Measurements from ENCODE around the gene CEMIP. TPM values are rescaled to one million over a fixed set of nuclear protein-coding genes. Genes with fewer than 3 reads are reported as not detected.

The CEMIP gene
- total RNA-seq, 2 experiments from 2014 or later, result not detected

GRCh38 chr15:80823995-80824394 is 44.8 kb downstream of the CEMIP start:
- no peak for DNase-seq
- POLR2A ChIA-PET, result no interaction called here
- peaks cover 7% of the 10 kb centered on the region for H3K27me3 Mint-ChIP-seq
- CTCF ChIA-PET, result no interaction called here
- no peaks in the 10 kb centered on the region for H3K36me3 Mint-ChIP-seq (ENCODE audit: low read depth)
- no peaks in the 10 kb centered on the region for H3K9me3 Mint-ChIP-seq
- no peak overlapping the region for H3K4me3 Mint-ChIP-seq
- no peak overlapping the region for H3K27ac Mint-ChIP-seq
- H3K4me1 Mint-ChIP-seq, result no peaks in the 10 kb centered on the region

DNA sequence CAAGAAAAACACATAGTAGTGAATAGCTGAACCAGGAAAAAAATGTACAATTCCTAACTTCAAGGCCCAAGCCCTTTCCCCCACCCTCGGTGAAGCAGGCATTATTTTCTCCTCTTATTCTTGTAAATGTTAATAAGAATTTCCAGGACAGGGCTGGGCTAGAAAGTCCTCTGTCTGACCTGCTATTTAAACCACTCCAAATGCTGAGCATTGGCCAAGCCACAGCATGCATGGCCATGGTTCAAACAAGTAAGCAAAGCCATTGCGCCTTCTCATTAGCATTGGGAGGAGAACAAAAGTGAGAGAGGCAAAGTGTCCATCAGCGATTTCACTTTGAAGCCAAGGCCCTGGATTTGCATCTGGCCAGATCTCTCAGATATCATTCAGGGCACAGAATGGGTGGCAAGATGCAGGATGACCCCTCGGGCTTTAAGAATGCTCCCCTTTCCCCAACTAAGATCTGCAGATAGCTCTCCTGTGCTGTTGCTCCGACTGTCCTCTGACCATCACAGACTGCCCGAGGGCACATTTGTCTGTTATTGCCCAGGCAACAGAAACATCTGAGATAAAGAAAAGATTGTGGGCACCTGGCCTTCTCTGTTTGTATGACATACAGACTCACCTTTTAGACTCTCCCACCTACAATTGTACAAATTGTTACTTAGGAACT is 46.3 kb downstream of the CEMIP start:
- no peaks in the 10 kb centered on the region for H3K36me3 Mint-ChIP-seq (ENCODE audit: low read depth)
- ChIA-PET CTCF (interaction anchor here (1.0 kb wide), 1 partner anchor 440 kb away, joined by 3 read pairs; no protein-coding TSS in a partner anchor), POLR2A (no interaction called here)
- DNase-seq, result no peak
- no peaks in the 10 kb centered on the region for H3K9me3 Mint-ChIP-seq
- no peak overlapping the region for H3K4me3 Mint-ChIP-seq
- peaks cover 7% of the 10 kb centered on the region for H3K27me3 Mint-ChIP-seq
- H3K4me1 Mint-ChIP-seq, result no peaks in the 10 kb centered on the region
- H3K27ac Mint-ChIP-seq, result no peak overlapping the region

DNA sequence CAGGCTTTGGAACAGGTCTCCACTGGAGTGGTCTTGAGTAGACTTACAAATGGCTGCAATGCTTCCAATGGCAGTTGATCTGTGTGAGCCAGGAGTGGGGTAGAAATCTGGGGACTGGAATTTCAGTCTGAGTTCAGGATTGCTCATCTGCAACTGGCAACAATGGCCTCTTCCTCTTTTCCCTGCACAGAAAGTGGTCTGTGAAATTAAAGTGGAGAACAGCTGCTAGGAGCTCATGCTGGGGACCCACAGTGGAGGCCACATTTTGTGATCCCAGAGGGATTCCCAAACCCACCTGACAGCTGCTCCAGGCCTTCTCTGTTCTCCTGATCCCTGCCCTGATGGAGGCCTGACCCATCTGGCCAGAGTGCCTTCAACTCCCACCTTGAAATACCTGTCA is 49.6 kb downstream of the CEMIP start:
- H3K27ac Mint-ChIP-seq, result no peak overlapping the region
- no peaks in the 10 kb centered on the region for H3K9me3 Mint-ChIP-seq
- CTCF ChIA-PET, result no interaction called here
- no peak overlapping the region for H3K4me3 Mint-ChIP-seq
- POLR2A ChIA-PET, result no interaction called here
- no peaks in the 10 kb centered on the region for H3K27me3 Mint-ChIP-seq
- no peaks in the 10 kb centered on the region for H3K4me1 Mint-ChIP-seq
- no peak for DNase-seq
- no peaks in the 10 kb centered on the region for H3K36me3 Mint-ChIP-seq (ENCODE audit: low read depth)

DNA sequence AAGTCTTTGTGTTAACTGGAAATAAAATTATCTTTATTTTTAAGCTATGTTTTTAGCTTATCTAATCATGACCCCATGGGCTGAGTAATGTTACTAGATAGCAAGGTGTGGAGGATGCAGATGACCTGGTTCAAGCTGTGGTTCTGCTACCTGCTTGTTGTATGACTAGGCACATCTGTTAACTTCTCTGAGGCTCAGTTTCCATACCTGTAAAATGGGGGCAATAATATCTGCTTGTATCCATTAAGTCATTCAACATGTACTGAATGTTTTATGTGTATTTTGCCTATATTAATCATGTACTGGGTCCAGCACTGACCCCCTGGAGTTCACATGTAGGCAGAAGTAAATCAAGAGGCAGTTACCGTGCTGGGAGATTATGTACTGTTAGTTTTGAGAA is 51.5 kb downstream of the CEMIP start:
- Mint-ChIP-seq H3K27ac (no peak overlapping the region), H3K27me3 (no peaks in the 10 kb centered on the region), H3K4me3 (no peak overlapping the region), H3K4me1 (no peaks in the 10 kb centered on the region), H3K9me3 (no peaks in the 10 kb centered on the region), H3K36me3 (ENCODE audit: low read depth) (no peaks in the 10 kb centered on the region)
- no peak for DNase-seq
- CTCF ChIA-PET, result no interaction called here
- POLR2A ChIA-PET, result no interaction called here

DNA sequence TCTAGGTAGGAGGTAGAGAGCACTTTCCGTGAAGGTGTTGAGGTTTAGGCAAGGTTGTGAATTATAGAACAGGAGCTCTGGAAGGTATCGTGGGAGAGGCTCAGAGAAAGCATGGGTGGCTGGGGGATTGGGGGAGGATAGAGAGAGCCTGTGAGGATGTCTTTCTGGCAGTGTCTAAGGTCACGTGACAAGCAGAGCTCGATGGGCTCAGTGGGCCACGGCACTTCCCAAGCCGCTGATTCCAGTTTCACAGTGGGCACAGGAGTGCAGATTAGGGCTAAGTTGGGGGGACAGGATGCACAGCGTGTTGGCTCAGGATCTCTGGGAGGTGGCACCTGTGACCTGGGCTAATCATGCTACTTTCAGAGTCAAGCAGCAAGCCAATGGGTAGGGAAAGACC is 52.0 kb downstream of the CEMIP start:
- CTCF ChIA-PET, result no interaction called here
- no peaks in the 10 kb centered on the region for H3K27me3 Mint-ChIP-seq
- no peak overlapping the region for H3K27ac Mint-ChIP-seq
- no peak overlapping the region for H3K4me3 Mint-ChIP-seq
- no peaks in the 10 kb centered on the region for H3K9me3 Mint-ChIP-seq
- no peaks in the 10 kb centered on the region for H3K4me1 Mint-ChIP-seq
- POLR2A ChIA-PET, result no interaction called here
- H3K36me3 Mint-ChIP-seq (ENCODE audit: low read depth), result no peaks in the 10 kb centered on the region
- no peak for DNase-seq

DNA sequence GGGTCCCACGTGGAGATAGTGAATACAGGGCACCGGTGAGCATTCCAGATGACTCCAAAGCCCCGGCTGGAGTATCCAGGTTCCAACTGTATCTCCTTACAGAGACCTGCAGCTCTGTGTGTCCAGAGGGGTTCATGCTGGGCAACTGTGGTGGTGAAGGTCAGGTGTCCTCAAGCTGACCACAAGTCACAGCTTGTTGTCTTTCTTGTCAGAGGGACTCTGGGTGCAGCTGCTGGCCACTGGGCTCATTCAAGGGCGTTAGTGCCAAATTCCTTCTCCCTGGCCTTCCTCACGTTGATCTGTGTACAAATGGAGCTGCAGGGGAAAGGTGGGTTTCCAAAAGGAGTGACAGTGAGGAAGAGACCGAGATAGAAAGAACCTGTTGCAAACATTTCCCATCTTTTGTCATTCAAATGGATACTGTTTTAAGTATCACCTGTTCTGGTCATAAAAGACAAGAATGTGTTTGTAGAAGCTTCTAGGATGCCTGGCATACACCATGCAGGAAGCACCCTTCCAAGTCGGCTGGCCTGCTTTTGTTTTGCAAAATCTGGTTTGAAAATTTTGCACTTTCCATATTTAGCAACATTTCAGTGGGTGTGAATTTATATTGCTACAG is 52.5 kb downstream of the CEMIP start:
- ChIA-PET POLR2A (no interaction called here), CTCF (no interaction called here)
- no peaks in the 10 kb centered on the region for H3K36me3 Mint-ChIP-seq (ENCODE audit: low read depth)
- H3K9me3 Mint-ChIP-seq, result no peaks in the 10 kb centered on the region
- H3K27ac Mint-ChIP-seq, result no peak overlapping the region
- DNase-seq, result no peak
- no peak overlapping the region for H3K4me3 Mint-ChIP-seq
- no peaks in the 10 kb centered on the region for H3K4me1 Mint-ChIP-seq
- H3K27me3 Mint-ChIP-seq, result peaks cover 2% of the 10 kb centered on the region

GRCh38 chr15:80832686-80833085 is 53.5 kb downstream of the CEMIP start:
- POLR2A ChIA-PET, result no interaction called here
- H3K36me3 Mint-ChIP-seq (ENCODE audit: low read depth), result no peaks in the 10 kb centered on the region
- no peaks in the 10 kb centered on the region for H3K9me3 Mint-ChIP-seq
- peaks cover 2% of the 10 kb centered on the region for H3K27me3 Mint-ChIP-seq
- no peaks in the 10 kb centered on the region for H3K4me1 Mint-ChIP-seq
- H3K27ac Mint-ChIP-seq, result no peak overlapping the region
- no peak overlapping the region for H3K4me3 Mint-ChIP-seq
- CTCF ChIA-PET, result interaction anchor here (0.7 kb wide), 1 partner anchor 741 kb away, joined by 3 read pairs; no protein-coding TSS in a partner anchor
- no peak for DNase-seq

DNA sequence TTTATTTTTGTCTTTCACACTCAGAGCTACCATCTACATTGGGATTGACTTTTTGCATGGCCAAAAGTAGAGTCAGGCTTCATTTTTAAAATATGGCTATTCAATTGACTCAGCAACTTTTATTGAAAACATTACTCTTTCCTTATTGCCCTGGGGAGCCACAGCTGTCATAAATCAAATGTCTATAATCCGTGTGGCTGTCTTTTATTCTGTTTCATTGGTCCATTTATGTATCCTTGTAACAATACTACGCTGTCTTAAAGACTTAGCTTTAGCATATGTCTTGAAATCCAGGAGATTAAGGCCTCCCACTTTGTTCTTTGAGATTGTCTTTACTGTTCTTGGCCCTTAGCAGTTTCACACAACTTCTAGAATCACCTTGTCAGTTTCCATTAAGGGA is 55.2 kb downstream of the CEMIP start:
- CTCF ChIA-PET, result no interaction called here
- no peaks in the 10 kb centered on the region for H3K4me1 Mint-ChIP-seq
- DNase-seq, result no peak
- peaks cover 2% of the 10 kb centered on the region for H3K27me3 Mint-ChIP-seq
- H3K4me3 Mint-ChIP-seq, result no peak overlapping the region
- POLR2A ChIA-PET, result no interaction called here
- no peaks in the 10 kb centered on the region for H3K9me3 Mint-ChIP-seq
- no peak overlapping the region for H3K27ac Mint-ChIP-seq
- H3K36me3 Mint-ChIP-seq (ENCODE audit: low read depth), result no peaks in the 10 kb centered on the region

- Mint-ChIP-seq H3K4me1 (no peaks in the 10 kb centered on the region), H3K9me3 (no peaks in the 10 kb centered on the region), H3K27ac (no peak overlapping the region), H3K4me3 (no peak overlapping the region), H3K36me3 (ENCODE audit: low read depth) (no peaks in the 10 kb centered on the region), H3K27me3 (peaks cover 2% of the 10 kb centered on the region)
- POLR2A ChIA-PET, result no interaction called here
- CTCF ChIA-PET, result no interaction called here
- no peak for DNase-seq
Measured at GRCh38 chr15:80834906-80835305, 55.7 kb downstream of the CEMIP start.

DNA sequence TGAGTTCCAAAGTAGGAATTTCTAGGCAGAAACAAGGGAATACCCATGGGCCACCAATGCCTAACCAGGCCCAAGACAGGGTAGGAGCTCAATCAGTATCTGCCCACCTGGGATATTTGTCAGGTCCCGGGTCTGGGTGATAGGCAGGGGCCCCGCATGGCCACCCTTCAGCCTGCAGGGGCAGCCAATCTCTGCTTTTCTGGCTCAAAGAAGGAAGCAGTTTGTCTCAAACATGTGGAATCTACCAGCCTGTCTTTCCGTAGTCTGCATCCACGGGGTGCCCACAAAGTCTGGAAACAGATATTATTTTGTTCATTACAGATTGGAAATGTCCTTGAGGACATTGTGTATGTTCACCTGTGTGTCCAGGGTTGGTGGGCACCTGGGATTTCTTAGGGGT is 56.2 kb downstream of the CEMIP start:
- ChIA-PET POLR2A (no interaction called here), CTCF (no interaction called here)
- Mint-ChIP-seq H3K27me3 (peaks cover 2% of the 10 kb centered on the region), H3K4me1 (no peaks in the 10 kb centered on the region), H3K36me3 (ENCODE audit: low read depth) (no peaks in the 10 kb centered on the region), H3K9me3 (no peaks in the 10 kb centered on the region), H3K4me3 (no peak overlapping the region), H3K27ac (no peak overlapping the region)
- DNase-seq, result no peak

DNA sequence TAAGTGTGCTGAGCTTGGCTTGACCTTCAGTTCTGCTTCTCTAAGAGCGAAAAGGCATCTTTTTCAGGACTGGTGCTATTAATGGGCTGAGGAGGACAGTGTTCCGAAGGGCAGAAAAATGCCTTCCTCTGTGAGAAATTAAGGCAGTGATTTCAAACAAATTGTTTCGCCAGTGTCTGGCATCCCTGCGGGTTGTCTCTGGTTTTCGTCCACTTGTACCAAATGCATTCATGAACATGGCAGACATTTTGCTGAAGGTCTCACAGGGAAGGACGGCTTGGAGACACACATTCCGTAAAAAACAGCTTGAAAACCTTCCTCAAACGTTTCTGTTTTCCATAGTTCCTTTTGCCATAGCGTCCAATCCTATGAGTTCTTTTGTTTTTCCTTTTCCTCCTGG is 57.1 kb downstream of the CEMIP start:
- Mint-ChIP-seq H3K27me3 (peaks cover 2% of the 10 kb centered on the region), H3K4me1 (no peaks in the 10 kb centered on the region), H3K4me3 (no peak overlapping the region), H3K27ac (no peak overlapping the region), H3K36me3 (ENCODE audit: low read depth) (no peaks in the 10 kb centered on the region), H3K9me3 (no peaks in the 10 kb centered on the region)
- no peak for DNase-seq
- ChIA-PET POLR2A (no interaction called here), CTCF (no interaction called here)

- ChIA-PET CTCF (no interaction called here), POLR2A (no interaction called here)
- Mint-ChIP-seq H3K4me1 (no peaks in the 10 kb centered on the region), H3K4me3 (no peak overlapping the region), H3K27ac (no peak overlapping the region), H3K27me3 (peaks cover 5% of the 10 kb centered on the region), H3K36me3 (ENCODE audit: low read depth) (no peaks in the 10 kb centered on the region), H3K9me3 (no peaks in the 10 kb centered on the region)
- DNase-seq, result no peak
Measured at GRCh38 chr15:80837006-80837405, 57.8 kb downstream of the CEMIP start.

- no peaks in the 10 kb centered on the region for H3K36me3 Mint-ChIP-seq (ENCODE audit: low read depth)
- DNase-seq, result no peak
- H3K27ac Mint-ChIP-seq, result no peak overlapping the region
- no peaks in the 10 kb centered on the region for H3K9me3 Mint-ChIP-seq
- ChIA-PET POLR2A (no interaction called here), CTCF (no interaction called here)
- no peak overlapping the region for H3K4me3 Mint-ChIP-seq
- H3K4me1 Mint-ChIP-seq, result no peaks in the 10 kb centered on the region
- H3K27me3 Mint-ChIP-seq, result peaks cover 7% of the 10 kb centered on the region
Measured at GRCh38 chr15:80838012-80838411, 58.8 kb downstream of the CEMIP start.

- Mint-ChIP-seq H3K27ac (no peak overlapping the region), H3K9me3 (no peaks in the 10 kb centered on the region), H3K36me3 (ENCODE audit: low read depth) (no peaks in the 10 kb centered on the region), H3K4me3 (no peak overlapping the region), H3K27me3 (peaks cover 7% of the 10 kb centered on the region), H3K4me1 (no peaks in the 10 kb centered on the region)
- POLR2A ChIA-PET, result no interaction called here
- no peak for DNase-seq
- CTCF ChIA-PET, result no interaction called here
Measured at GRCh38 chr15:80838666-80839065, 59.5 kb downstream of the CEMIP start.
